GM12878 (cell line): ENCODE measurements around the gene CREB5.

Experiments
- ESRRA ChIP-seq: IDR thresholded peaks from 2 replicates; pipeline ENCODE4 v1.6.1; 2012; ENCODE audit warnings: mild to moderate bottlenecking, low read length, improper control_type of control experiment
- EZH2 ChIP-seq: IDR thresholded peaks from 2 replicates; pipeline ENCODE4 v1.6.1; 2012; ENCODE audit warnings: low read depth, mild to moderate bottlenecking, control low read depth, inconsistent platforms, low read length, borderline replicate concordance; ENCODE audit not compliant: control insufficient read depth
- HCFC1 ChIP-seq: fragments of 150-350 bp; IDR thresholded peaks from 2 replicates; pipeline ENCODE4 v1.6.1; 2014; ENCODE audit warnings: low read length
- POLR2A ChIP-seq: IDR thresholded peaks from 2 replicates; pipeline ENCODE4 v1.6.1; 2011; ENCODE audit warnings: low read depth, mild to moderate bottlenecking, low read length
- TF ChIP-seq, protein P1 (sequence below): fragments of 450-650 bp; IDR thresholded peaks from 2 replicates; pipeline ENCODE4 v1.6.1; 2014; ENCODE audit warnings: mild to moderate bottlenecking
- TF ChIP-seq, protein P2 (sequence below): fragments of 450-650 bp; IDR thresholded peaks from 2 replicates; pipeline ENCODE4 v1.6.1; 2017; ENCODE audit warnings: mild to moderate bottlenecking

DNA sequence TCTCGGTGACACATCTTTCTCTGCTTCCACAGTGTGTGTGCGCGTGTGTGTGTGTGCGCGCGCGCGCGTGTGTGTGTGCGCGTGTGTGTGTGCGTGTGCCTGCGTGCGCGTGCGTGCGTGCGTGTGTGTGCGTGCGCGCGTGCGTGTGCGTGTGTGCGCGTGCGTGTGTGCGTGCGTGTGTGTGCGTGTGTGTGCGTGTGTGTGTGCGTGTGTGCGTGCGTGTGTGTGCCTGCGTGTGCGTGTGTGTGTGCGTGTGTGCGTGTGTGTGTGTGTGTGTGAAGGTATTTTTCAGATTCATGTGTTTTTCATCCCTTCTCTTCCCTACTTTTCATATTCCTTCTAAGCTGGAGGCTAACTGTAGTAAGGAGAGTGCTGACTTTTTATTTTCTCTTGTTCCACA is 148.4 kb downstream of the CREB5 start:
- TF ChIP-seq EZH2 (no peak), HCFC1 (no peak), ESRRA (no peak), POLR2A (no peak)
- TF ChIP-seq, protein P1, sequence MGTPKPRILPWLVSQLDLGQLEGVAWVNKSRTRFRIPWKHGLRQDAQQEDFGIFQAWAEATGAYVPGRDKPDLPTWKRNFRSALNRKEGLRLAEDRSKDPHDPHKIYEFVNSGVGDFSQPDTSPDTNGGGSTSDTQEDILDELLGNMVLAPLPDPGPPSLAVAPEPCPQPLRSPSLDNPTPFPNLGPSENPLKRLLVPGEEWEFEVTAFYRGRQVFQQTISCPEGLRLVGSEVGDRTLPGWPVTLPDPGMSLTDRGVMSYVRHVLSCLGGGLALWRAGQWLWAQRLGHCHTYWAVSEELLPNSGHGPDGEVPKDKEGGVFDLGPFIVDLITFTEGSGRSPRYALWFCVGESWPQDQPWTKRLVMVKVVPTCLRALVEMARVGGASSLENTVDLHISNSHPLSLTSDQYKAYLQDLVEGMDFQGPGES = no peak
- TF ChIP-seq, protein P2, sequence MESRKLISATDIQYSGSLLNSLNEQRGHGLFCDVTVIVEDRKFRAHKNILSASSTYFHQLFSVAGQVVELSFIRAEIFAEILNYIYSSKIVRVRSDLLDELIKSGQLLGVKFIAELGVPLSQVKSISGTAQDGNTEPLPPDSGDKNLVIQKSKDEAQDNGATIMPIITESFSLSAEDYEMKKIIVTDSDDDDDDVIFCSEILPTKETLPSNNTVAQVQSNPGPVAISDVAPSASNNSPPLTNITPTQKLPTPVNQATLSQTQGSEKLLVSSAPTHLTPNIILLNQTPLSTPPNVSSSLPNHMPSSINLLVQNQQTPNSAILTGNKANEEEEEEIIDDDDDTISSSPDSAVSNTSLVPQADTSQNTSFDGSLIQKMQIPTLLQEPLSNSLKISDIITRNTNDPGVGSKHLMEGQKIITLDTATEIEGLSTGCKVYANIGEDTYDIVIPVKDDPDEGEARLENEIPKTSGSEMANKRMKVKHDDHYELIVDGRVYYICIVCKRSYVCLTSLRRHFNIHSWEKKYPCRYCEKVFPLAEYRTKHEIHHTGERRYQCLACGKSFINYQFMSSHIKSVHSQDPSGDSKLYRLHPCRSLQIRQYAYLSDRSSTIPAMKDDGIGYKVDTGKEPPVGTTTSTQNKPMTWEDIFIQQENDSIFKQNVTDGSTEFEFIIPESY = no peak
